ENCODE data around the gene OPN3.

OPN3 gene

DNA sequence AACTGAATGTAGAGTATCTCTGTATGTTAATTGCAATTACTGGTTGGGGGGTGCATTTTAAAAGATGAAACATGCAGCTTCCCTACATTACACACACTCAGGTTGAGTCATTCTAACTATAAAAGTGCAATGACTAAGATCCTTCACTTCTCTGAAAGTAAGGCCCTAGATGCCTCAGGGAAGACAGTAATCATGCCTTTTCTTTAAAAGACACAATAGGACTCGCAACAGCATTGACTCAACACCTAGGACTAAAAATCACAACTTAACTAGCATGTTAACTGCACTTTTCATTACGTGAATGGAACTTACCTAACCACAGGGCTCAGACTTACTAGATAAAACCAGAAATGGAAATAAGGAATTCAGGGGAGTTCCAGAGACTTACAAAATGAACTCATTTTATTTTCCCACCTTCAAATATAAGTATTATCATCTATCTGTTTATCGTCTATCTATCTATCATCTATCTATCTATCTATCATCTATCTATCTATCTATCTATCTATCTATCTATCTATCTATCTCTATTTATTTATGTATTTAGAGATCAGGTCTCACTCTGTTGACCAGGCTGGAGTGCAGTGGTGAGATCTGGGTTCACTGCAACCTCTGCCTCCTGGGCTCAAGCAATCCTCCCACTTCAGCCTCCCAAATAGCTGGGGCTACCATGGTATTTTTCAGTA lies 47.8 kb downstream of the OPN3 start:
- H3K4me3 ChIP-seq (ENCODE audit: low read depth, low read length) = no peak overlapping the region
- TF ChIP-seq, protein P1, sequence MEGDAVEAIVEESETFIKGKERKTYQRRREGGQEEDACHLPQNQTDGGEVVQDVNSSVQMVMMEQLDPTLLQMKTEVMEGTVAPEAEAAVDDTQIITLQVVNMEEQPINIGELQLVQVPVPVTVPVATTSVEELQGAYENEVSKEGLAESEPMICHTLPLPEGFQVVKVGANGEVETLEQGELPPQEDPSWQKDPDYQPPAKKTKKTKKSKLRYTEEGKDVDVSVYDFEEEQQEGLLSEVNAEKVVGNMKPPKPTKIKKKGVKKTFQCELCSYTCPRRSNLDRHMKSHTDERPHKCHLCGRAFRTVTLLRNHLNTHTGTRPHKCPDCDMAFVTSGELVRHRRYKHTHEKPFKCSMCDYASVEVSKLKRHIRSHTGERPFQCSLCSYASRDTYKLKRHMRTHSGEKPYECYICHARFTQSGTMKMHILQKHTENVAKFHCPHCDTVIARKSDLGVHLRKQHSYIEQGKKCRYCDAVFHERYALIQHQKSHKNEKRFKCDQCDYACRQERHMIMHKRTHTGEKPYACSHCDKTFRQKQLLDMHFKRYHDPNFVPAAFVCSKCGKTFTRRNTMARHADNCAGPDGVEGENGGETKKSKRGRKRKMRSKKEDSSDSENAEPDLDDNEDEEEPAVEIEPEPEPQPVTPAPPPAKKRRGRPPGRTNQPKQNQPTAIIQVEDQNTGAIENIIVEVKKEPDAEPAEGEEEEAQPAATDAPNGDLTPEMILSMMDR (IDR thresholded peaks at IDR 0.05; ENCODE audit: borderline replicate concordance, insufficient read depth, low read depth, low read length) = no peak

DNA sequence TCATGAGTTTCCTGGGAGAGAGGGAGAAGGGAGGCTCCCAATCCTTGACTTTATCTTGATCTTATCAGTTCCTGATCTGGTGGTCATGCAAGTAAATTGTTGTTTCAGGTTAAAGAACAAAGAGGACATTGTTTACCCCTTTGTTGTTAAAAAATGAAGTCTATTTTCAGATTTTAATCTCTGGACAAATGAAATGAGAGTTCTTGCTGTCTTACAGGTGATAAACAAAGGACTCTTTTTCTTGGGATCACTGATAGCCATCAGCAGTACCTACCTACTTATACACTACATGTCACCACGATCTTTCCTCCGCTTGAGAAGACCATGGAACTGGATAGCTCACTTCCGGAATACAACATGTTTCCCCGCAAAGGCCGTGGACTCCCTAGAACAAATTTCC lies 48.4 kb downstream of the OPN3 start:
- TF ChIP-seq, protein P1 (IDR thresholded peaks at IDR 0.05; ENCODE audit: borderline replicate concordance, insufficient read depth, low read depth, low read length) = no peak

GRCh38 chr1:241591317-241591716 lies 48.9 kb downstream of the OPN3 start:
- H3K4me3 ChIP-seq (ENCODE audit: low read depth, low read length) = no peak overlapping the region
- TF ChIP-seq, protein P1 (IDR thresholded peaks at IDR 0.05; ENCODE audit: borderline replicate concordance, insufficient read depth, low read depth, low read length) = no peak

More for the DNA sequence above, 48.4 kb downstream of the OPN3 start:
- H3K4me3 ChIP-seq (ENCODE audit: low read depth, low read length) = no peak overlapping the region

DNA sequence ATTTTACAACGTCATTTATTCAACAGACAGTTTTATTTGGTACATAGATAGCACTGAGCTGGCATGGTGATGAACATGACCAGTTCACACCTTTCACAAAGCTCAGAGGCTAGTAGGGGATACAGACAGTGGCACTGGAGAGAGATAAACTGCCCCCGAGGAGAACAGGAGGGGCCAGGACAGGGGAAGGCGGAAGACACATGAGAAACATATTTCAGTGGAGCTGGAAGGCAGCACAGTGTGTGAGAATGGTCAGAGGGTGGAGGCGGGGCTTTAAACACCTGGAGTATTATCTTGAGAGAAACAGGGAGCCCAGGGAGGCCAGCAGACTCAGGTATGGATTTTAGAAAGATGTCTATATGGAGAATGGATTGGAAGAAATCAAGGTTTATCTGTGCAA lies 49.5 kb downstream of the OPN3 start:
- TF ChIP-seq, protein P1 (IDR thresholded peaks at IDR 0.05; ENCODE audit: borderline replicate concordance, insufficient read depth, low read depth, low read length) = no peak
- no peak overlapping the region for H3K4me3 ChIP-seq (ENCODE audit: low read depth, low read length)

DNA sequence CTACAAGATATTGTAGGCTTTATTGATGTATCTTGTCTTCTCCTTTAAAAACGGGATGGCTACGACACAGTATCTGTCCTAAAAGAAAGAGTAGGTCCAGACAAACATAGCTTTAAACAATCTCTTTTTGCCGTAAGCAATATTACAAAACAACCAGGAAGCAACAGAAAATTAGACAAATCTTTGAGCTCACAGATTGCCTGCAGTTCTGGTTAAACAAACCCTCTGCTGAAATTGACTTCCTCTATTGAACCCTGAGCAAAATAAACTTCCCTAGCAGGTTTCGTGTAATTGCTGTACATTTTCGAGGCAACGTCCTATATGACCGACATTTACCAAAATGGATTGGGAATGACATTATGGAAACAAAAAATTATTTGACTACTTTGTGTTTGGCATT lies 50.6 kb downstream of the OPN3 start:
- TF ChIP-seq, protein P1 (IDR thresholded peaks at IDR 0.05; ENCODE audit: borderline replicate concordance, insufficient read depth, low read depth, low read length) = no peak
- H3K4me3 ChIP-seq (ENCODE audit: low read depth, low read length) = no peak overlapping the region

GRCh38 chr1:241586905-241587512 lies 53.2 kb downstream of the OPN3 start:
- H3K4me3 ChIP-seq (ENCODE audit: low read depth, low read length) = no peak overlapping the region
- TF ChIP-seq, protein P1 (IDR thresholded peaks at IDR 0.05; ENCODE audit: borderline replicate concordance, insufficient read depth, low read depth, low read length) = no peak

- no peak overlapping the region for H3K4me3 ChIP-seq (ENCODE audit: low read depth, low read length)
- TF ChIP-seq, protein P1 (IDR thresholded peaks at IDR 0.05; ENCODE audit: borderline replicate concordance, insufficient read depth, low read depth, low read length) = no peak
Observed at GRCh38 chr1:241582921-241583321, 57.2 kb downstream of the OPN3 start.
